Measurements from ENCODE around the gene TBC1D16.

GRCh38 chr17:79897243-79898063 is 138.2 kb downstream of the TBC1D16 start:
- TF ChIP-seq CTCF (IDR thresholded peaks at IDR 0.05; ENCODE audit: borderline replicate concordance, extremely low read depth, low read length, poor library complexity, severe bottlenecking) (no peak), EZH2 (IDR thresholded peaks at IDR 0.05; ENCODE audit: borderline replicate concordance, low read depth, low read length, severe bottlenecking) (no peak)
